Testis (tissue), 5 donors: Measurements from ENCODE around the gene GOLGA6B. TPM values are rescaled to one million over a fixed set of nuclear protein-coding genes. Genes with fewer than 3 reads are reported as not detected.
"Not testable (repeated sequence)": the region's sequence is repeated elsewhere in the genome, so short reads cannot be mapped to it uniquely, and the experiment has no call there.

Source experiments
- DNase-seq: peaks from one replicate; pipeline ENCODE4 v3.0.0-alpha.2; 2019
- H3K27ac ChIP-seq, 2 donors: fragments of 200-600 bp; sonication (generic); one replicate each; pipeline ENCODE4 v1.5.1; 2019
- H3K27me3 ChIP-seq: fragments of 200-600 bp; sonication (generic); one replicate; pipeline ENCODE4 v1.5.1; 2019
- H3K36me3 ChIP-seq: fragments of 200-600 bp; sonication (generic); one replicate; pipeline ENCODE4 v1.5.1; 2017; ENCODE audit warnings: low read depth; ENCODE audit errors: missing control alignments
- H3K4me1 ChIP-seq: fragments of 200-600 bp; sonication (generic); one replicate; pipeline ENCODE4 v1.5.1; 2019
- H3K4me3 ChIP-seq, 2 donors: fragments of 200-600 bp; sonication (generic); one replicate each; pipeline ENCODE4 v1.5.1; 2017 to 2019
- H3K9me3 ChIP-seq: fragments of 200-600 bp; sonication (generic); one replicate; pipeline ENCODE4 v1.5.1; 2017
- CTCF ChIP-seq, 3 experiments: fragments of 450-650 bp in 2 of 3; fragments of 200-600 bp in 1 of 3; sonication (generic) in 1 of 3; IDR thresholded peaks; one replicate each; pipeline ENCODE4 v1.5.1; 2016 to 2019; ENCODE audit warnings: antibody characterized with exemption in 3 of 3, mild to moderate bottlenecking in 2 of 3, moderate library complexity in 1 of 3
- POLR2A ChIP-seq: fragments of 450-650 bp; IDR thresholded peaks from one replicate; pipeline ENCODE4 v1.6.1; 2017; ENCODE audit warnings: antibody characterized with exemption, mild to moderate bottlenecking, moderate library complexity
- WGBS, 2 donors: methylation state at CpG; one replicate each; pipeline ENCODE4 v1.1.5; 2018; 5-methylcytosine and 5-hydroxymethylcytosine counted together
- intact Hi-C: fragments of 100-400 bp; cut with DNase I; formaldehyde crosslinking; loops from one replicate; pipeline ENCODE4 v1.15.1; 2023; ENCODE audit warnings: low total_unique reads
- long read RNA-seq, 2 donors: transcript quantifications; one replicate each; lab custom pipeline, GENCODE V29; 2026
- polyA plus RNA-seq: library from polyadenylated mRNA; stranded (reverse); fragments of 350-450 nt; fragmentation: Illumina TruSeq; extraction: RNeasy Lipid Tissue Mini Kit (QIAGEN cat#74804); gene quantifications from one replicate; pipeline ENCODE4 v1.2.3, GENCODE V29; 2014; ENCODE audit warnings: low read depth, low replicate concordance; ENCODE audit not compliant: insufficient read depth
- total RNA-seq, 2 donors: library from RNA; depleted of rRNA; stranded (reverse); fragments of >200 nt; gene quantifications; one replicate each; pipeline ENCODE4 v1.2.3, GENCODE V29; 2016

Gene GOLGA6B
- total RNA-seq: 10 to 100 TPM in 1 of 2 donors, 1 to 10 TPM in 1; 7.4 to 18.0 TPM
- 8.6 TPM for polyA plus RNA-seq
- long read RNA-seq, donor 1: 0 reads
- long read RNA-seq, donor 2: 0 reads

GRCh38 chr15:72654397-72654796, at the start of gene GOLGA6B:
Gene GOLGA6B, plus strand, starts transcription at chr15:72654697. Its CDS starts 41 bp downstream, at chr15:72654738.
- H3K4me3 ChIP-seq, intact Hi-C loops, H3K9me3 ChIP-seq, H3K36me3 ChIP-seq, DNase-seq, H3K27me3 ChIP-seq, H3K27ac ChIP-seq, H3K4me1 ChIP-seq: not testable (repeated sequence)
- WGBS, 2 donors: no CpG with 5 or more reads among the region's 7 CpGs

- TF ChIP-seq CTCF (IDR thresholded peaks at IDR 0.05) (no peak), POLR2A (no peak)
- intact Hi-C loops: no loop called here
- Histone ChIP-seq H3K4me3 (no peak overlapping the region), H3K9me3 (no peaks in the 10 kb centered on the region), H3K27me3 (no peaks in the 10 kb centered on the region), H3K36me3 (no peaks in the 10 kb centered on the region), H3K27ac (no peak overlapping the region), H3K4me1 (no peaks in the 10 kb centered on the region)
- no peak for DNase-seq
- 93 to 95% methylated on average over 4 of the region's 4 CpGs for WGBS, 2 donors
Measured at GRCh38 chr15:72604794-72605193, 49.7 kb upstream of the GOLGA6B start.

- H3K27ac ChIP-seq, DNase-seq, intact Hi-C loops, H3K36me3 ChIP-seq, H3K4me3 ChIP-seq, H3K9me3 ChIP-seq, H3K27me3 ChIP-seq, H3K4me1 ChIP-seq: not testable (repeated sequence)
- WGBS, 2 donors: 93 to 97% methylated on average over 3 of the region's 3 CpGs
Measured at GRCh38 chr15:72608084-72608483, 46.4 kb upstream of the GOLGA6B start.

GRCh38 chr15:72609862-72610261, 44.6 kb upstream of the GOLGA6B start:
- Histone ChIP-seq H3K4me1 (no peaks in the 10 kb centered on the region), H3K9me3 (no peaks in the 10 kb centered on the region), H3K27me3 (no peaks in the 10 kb centered on the region), H3K4me3 (no peak overlapping the region), H3K36me3 (no peaks in the 10 kb centered on the region), H3K27ac (no peak overlapping the region)
- WGBS, 2 donors: 84 to 89% methylated on average over 6 to 8 of the region's 8 CpGs
- intact Hi-C loops: no loop called here
- DNase-seq: no peak
- TF ChIP-seq CTCF (IDR thresholded peaks at IDR 0.05): no peak
- TF ChIP-seq POLR2A: no peak

GRCh38 chr15:72612324-72612723, 42.2 kb upstream of the GOLGA6B start:
- H3K4me1 ChIP-seq, H3K36me3 ChIP-seq, H3K9me3 ChIP-seq, H3K27ac ChIP-seq, intact Hi-C loops, H3K4me3 ChIP-seq, DNase-seq, H3K27me3 ChIP-seq: not testable (repeated sequence)
- 86% methylated on average over 3 of the region's 3 CpGs for WGBS, 2 donors

GRCh38 chr15:72614810-72615532, 39.5 kb upstream of the GOLGA6B start:
- no peak for TF ChIP-seq CTCF (IDR thresholded peaks at IDR 0.05)
- no peak for TF ChIP-seq POLR2A
- Histone ChIP-seq H3K36me3 (no peaks in the 10 kb centered on the region), H3K27me3 (no peaks in the 10 kb centered on the region), H3K27ac (no peak overlapping the region), H3K4me1 (no peaks in the 10 kb centered on the region), H3K9me3 (no peaks in the 10 kb centered on the region), H3K4me3 (no peak overlapping the region)
- intact Hi-C loops: no loop called here
- WGBS, 2 donors: 92 to 100% methylated on average over 3 of the region's 3 CpGs
- DNase-seq: no peak

GRCh38 chr15:72615533-72616233, 38.8 kb upstream of the GOLGA6B start:
- H3K9me3 ChIP-seq, H3K36me3 ChIP-seq, intact Hi-C loops, DNase-seq, H3K27me3 ChIP-seq, H3K4me3 ChIP-seq, H3K4me1 ChIP-seq, H3K27ac ChIP-seq: not testable (repeated sequence)
- 57 to 81% methylated on average over 5 to 7 of the region's 7 CpGs for WGBS, 2 donors
